WI38 (cell line): ENCODE data around the gene SPATS2L.

ENCODE experiments used
- H3K4me3 ChIP-seq: 2 replicates; pipeline ENCODE4 v1.5.1; 2011; ENCODE audit warnings: low read depth, mild to moderate bottlenecking, control low read depth, low read length
- TF ChIP-seq, protein P1 (sequence below): IDR thresholded peaks from 2 replicates; pipeline ENCODE4 v1.5.1; 2012; ENCODE audit warnings: low read depth, mild to moderate bottlenecking, control low read depth, low read length

The SPATS2L gene

DNA sequence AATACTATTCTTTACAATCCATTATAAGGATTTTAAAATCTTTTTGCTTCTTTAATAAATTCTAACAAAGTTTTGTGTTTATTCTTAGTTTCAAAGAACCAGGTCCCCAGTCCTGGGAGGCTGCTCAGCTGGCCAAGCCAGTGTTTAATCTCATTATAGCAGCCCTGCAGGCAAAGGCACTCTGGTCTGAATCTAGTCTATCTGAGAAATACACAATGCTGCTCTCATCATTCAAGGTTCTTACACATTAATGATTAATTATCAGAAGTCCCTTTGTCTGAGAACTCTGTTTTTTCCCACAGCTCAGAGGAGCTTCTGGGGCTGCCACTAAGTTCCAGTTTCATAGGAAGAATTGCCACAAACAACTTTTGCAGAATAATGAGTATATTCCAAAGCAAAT lies 175.7 kb downstream of the SPATS2L start:
- no peak overlapping the region for H3K4me3 ChIP-seq
- TF ChIP-seq, protein P1, sequence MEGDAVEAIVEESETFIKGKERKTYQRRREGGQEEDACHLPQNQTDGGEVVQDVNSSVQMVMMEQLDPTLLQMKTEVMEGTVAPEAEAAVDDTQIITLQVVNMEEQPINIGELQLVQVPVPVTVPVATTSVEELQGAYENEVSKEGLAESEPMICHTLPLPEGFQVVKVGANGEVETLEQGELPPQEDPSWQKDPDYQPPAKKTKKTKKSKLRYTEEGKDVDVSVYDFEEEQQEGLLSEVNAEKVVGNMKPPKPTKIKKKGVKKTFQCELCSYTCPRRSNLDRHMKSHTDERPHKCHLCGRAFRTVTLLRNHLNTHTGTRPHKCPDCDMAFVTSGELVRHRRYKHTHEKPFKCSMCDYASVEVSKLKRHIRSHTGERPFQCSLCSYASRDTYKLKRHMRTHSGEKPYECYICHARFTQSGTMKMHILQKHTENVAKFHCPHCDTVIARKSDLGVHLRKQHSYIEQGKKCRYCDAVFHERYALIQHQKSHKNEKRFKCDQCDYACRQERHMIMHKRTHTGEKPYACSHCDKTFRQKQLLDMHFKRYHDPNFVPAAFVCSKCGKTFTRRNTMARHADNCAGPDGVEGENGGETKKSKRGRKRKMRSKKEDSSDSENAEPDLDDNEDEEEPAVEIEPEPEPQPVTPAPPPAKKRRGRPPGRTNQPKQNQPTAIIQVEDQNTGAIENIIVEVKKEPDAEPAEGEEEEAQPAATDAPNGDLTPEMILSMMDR, result no peak

DNA sequence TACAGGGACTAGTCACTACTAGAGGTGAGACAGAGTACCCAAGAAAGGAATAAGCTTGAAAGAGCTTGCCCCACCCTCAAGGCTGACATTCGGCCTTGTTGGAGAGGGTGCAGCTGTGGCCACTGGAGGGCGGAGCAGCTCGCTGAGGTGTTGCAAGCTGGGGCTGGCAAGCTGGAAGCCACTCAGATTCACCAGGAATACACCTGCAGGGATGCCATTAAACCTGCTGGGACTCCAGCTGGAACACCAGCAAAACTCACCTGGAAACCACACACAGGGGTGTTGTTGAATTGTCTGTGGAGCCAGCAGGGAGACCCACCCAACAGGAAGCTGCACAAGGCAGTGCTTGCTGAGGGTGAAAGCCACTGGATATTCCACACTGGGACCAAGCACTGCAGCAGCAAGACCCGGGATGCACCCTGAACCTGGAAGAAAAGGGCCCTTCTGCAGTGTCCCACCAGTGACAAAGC lies 177.3 kb downstream of the SPATS2L start:
- H3K4me3 ChIP-seq, result no peak overlapping the region
- TF ChIP-seq, protein P1, result peak; percentile 33

DNA sequence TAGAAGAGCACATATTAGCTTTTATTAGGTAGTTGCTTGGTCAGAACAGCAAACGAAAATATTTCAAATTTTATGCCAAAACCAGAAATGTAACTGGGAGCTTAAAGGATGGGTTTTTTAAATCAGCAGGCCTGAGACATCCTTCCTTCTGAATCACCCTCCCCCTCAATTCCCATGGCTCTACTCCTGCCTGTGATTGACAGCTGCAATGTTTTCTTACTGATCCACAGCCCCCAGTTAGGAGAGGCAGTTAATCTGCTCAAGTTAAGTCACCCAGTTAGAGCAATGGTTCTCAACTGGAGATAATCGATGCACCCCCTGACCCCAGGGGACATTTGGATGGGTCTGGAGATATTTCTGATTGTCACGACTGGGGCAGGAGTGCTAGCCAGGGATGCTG lies 178.4 kb downstream of the SPATS2L start:
- TF ChIP-seq, protein P1, result no peak
- no peak overlapping the region for H3K4me3 ChIP-seq

DNA sequence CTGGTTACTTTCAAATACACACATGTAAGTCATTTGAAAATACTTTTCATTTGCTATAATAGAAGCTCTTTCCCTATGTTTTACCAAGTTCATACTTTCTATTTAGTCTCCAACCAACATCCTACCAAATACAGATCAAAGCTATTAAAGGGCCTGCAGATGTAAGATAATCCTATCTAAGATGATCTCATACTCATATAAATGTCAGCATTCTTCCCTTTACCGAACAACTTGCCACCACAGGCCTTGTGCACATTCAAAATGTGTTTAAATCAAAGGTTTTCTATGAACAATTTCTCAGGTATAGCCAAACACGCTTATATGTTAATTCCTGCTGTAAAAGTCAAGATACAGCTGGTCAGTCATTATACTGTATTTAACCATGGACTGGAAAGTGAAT lies 180.0 kb downstream of the SPATS2L start:
- TF ChIP-seq, protein P1, result no peak
- no peak overlapping the region for H3K4me3 ChIP-seq

DNA sequence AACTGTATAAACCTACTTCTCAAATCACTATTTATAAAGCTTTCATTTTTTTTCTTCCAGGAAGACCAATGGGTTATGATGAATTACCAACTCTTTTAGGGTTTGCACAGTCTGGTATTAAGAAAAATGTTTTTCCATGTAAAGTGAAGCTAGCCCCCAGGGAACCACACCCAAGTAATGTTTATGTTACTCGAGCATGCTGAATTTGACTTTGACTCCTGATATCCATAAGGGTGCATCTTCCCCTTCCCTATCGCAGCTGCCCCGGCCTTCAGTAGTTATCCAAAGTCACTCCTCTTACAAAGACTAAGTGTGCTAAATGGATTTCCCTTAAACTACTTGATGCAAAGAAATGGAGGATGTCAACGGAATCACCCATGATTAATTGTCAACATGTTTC lies 181.7 kb downstream of the SPATS2L start:
- TF ChIP-seq, protein P1, result no peak

DNA sequence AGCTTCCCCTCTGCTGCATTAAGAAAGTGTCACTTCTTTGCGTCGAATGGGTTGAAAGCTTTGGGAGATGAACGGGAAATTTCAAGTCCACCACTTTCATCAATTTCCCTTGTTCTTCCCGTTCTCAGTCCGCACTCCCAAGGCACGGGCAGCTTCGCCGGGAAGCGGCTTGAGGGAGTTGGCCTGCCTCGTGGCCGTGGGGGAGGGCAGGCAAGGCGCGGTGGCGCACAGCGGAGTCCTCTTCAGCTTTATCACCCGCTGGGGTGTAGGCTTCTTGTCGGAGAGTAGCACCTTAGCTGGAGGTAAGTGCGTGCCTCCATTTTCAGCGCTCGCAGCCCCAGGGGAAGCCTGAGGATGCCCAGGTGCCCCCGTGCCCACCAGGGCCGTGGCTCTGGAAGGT lies 183.5 kb downstream of the SPATS2L start:
- no peak overlapping the region for H3K4me3 ChIP-seq
- TF ChIP-seq, protein P1, result no peak

More for the DNA sequence above, 181.7 kb downstream of the SPATS2L start:
- no peak overlapping the region for H3K4me3 ChIP-seq

DNA sequence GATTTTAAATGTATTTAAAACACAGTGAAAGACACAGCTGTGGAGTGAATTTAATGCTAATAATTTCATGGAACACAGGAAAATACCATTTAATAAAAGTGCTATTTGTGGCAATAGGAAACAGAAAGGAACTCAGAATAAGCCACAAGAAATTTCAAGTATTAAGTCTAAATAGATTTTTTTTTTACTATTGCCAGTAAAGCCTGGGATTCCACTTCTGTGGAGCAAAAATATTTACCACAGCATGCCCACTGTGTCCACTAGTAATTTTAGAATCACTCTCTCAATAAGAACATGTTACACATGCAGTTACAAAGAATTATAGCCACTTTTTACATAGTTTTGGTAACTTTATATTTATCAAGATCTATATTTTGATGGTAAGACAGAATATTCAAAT lies 186.2 kb downstream of the SPATS2L start:
- TF ChIP-seq, protein P1, result no peak
- H3K4me3 ChIP-seq, result no peak overlapping the region
